Activated naive CD4-positive, alpha-beta T cell treated with anti-CD3 and anti-CD28 coated beads, Interleukin-2, amount 50 U/mL, for 24 hours (primary cell): ENCODE measurements around the gene GPR135.
"Not testable (repeated sequence)": the region's sequence is repeated elsewhere in the genome, so short reads cannot be mapped to it uniquely, and the experiment has no call there.

Source experiments
- H3K27ac Mint-ChIP-seq: one replicate; pipeline ENCODE4 v1.8.0; 2021; ENCODE audit warnings: mild to moderate bottlenecking, mixed read lengths
- H3K27me3 Mint-ChIP-seq: one replicate; pipeline ENCODE4 v1.8.0; 2021; ENCODE audit warnings: mixed read lengths
- H3K36me3 Mint-ChIP-seq: one replicate; pipeline ENCODE4 v1.8.0; 2021; ENCODE audit warnings: mixed read lengths
- H3K4me1 Mint-ChIP-seq: one replicate; pipeline ENCODE4 v1.8.0; 2021; ENCODE audit warnings: mixed read lengths
- H3K4me3 Mint-ChIP-seq: one replicate; pipeline ENCODE4 v1.8.0; 2021; ENCODE audit warnings: mild to moderate bottlenecking, mixed read lengths
- H3K9me3 Mint-ChIP-seq: one replicate; pipeline ENCODE4 v1.8.0; 2021; ENCODE audit warnings: mixed read lengths

GPR135 gene

GRCh38 chr14:59450716-59451115 lies 14.5 kb downstream of the GPR135 start:
- Mint-ChIP-seq H3K4me1 (no peaks in the 10 kb centered on the region), H3K9me3 (no peaks in the 10 kb centered on the region), H3K4me3 (no peak overlapping the region), H3K27me3 (no peaks in the 10 kb centered on the region), H3K36me3 (peaks cover 13% of the 10 kb centered on the region), H3K27ac (no peak overlapping the region)

- H3K4me3 Mint-ChIP-seq, H3K27me3 Mint-ChIP-seq, H3K4me1 Mint-ChIP-seq, H3K36me3 Mint-ChIP-seq, H3K9me3 Mint-ChIP-seq, H3K27ac Mint-ChIP-seq: not testable (repeated sequence)
Observed at GRCh38 chr14:59448673-59449072, 16.5 kb downstream of the GPR135 start.

GRCh38 chr14:59439256-59439965 lies 25.8 kb downstream of the GPR135 start:
- Mint-ChIP-seq H3K9me3 (no peaks in the 10 kb centered on the region), H3K4me3 (no peak overlapping the region), H3K4me1 (no peaks in the 10 kb centered on the region), H3K27me3 (no peaks in the 10 kb centered on the region), H3K36me3 (no peaks in the 10 kb centered on the region), H3K27ac (no peak overlapping the region)

- H3K9me3 Mint-ChIP-seq, result no peaks in the 10 kb centered on the region
- no peaks in the 10 kb centered on the region for H3K36me3 Mint-ChIP-seq
- H3K27me3 Mint-ChIP-seq, result no peaks in the 10 kb centered on the region
- no peak overlapping the region for H3K4me3 Mint-ChIP-seq
- no peaks in the 10 kb centered on the region for H3K4me1 Mint-ChIP-seq
- no peak overlapping the region for H3K27ac Mint-ChIP-seq
Observed at GRCh38 chr14:59438195-59438647, 27.0 kb downstream of the GPR135 start.

GRCh38 chr14:59435987-59436386 lies 29.2 kb downstream of the GPR135 start:
- Mint-ChIP-seq H3K27me3 (no peaks in the 10 kb centered on the region), H3K4me1 (no peaks in the 10 kb centered on the region), H3K36me3 (no peaks in the 10 kb centered on the region), H3K27ac (no peak overlapping the region), H3K9me3 (no peaks in the 10 kb centered on the region), H3K4me3 (no peak overlapping the region)

- Mint-ChIP-seq H3K4me1 (no peaks in the 10 kb centered on the region), H3K9me3 (no peaks in the 10 kb centered on the region), H3K27me3 (no peaks in the 10 kb centered on the region), H3K36me3 (no peaks in the 10 kb centered on the region), H3K4me3 (no peak overlapping the region), H3K27ac (no peak overlapping the region)
Observed at GRCh38 chr14:59435101-59435500, 30.1 kb downstream of the GPR135 start.

- Mint-ChIP-seq H3K4me3 (no peak overlapping the region), H3K36me3 (no peaks in the 10 kb centered on the region), H3K27ac (no peak overlapping the region), H3K4me1 (no peaks in the 10 kb centered on the region), H3K9me3 (no peaks in the 10 kb centered on the region), H3K27me3 (peaks cover 1% of the 10 kb centered on the region)
Observed at GRCh38 chr14:59429790-59430189, 35.4 kb downstream of the GPR135 start.

- Mint-ChIP-seq H3K4me3 (no peak overlapping the region), H3K27ac (no peak overlapping the region), H3K4me1 (no peaks in the 10 kb centered on the region), H3K9me3 (no peaks in the 10 kb centered on the region), H3K36me3 (no peaks in the 10 kb centered on the region), H3K27me3 (peaks cover 1% of the 10 kb centered on the region)
Observed at GRCh38 chr14:59428581-59429012, 36.6 kb downstream of the GPR135 start.

GRCh38 chr14:59427653-59428580 lies 37.3 kb downstream of the GPR135 start:
- H3K4me1 Mint-ChIP-seq, result no peaks in the 10 kb centered on the region
- H3K9me3 Mint-ChIP-seq, result no peaks in the 10 kb centered on the region
- H3K27ac Mint-ChIP-seq, result no peak overlapping the region
- no peak overlapping the region for H3K4me3 Mint-ChIP-seq
- H3K36me3 Mint-ChIP-seq, result no peaks in the 10 kb centered on the region
- peaks cover 1% of the 10 kb centered on the region for H3K27me3 Mint-ChIP-seq

GRCh38 chr14:59425322-59425935 lies 39.8 kb downstream of the GPR135 start:
- H3K9me3 Mint-ChIP-seq, result no peaks in the 10 kb centered on the region
- no peak overlapping the region for H3K27ac Mint-ChIP-seq
- no peaks in the 10 kb centered on the region for H3K4me1 Mint-ChIP-seq
- H3K27me3 Mint-ChIP-seq, result peaks cover 1% of the 10 kb centered on the region
- H3K4me3 Mint-ChIP-seq, result no peak overlapping the region
- no peaks in the 10 kb centered on the region for H3K36me3 Mint-ChIP-seq

GRCh38 chr14:59424341-59425071 lies 40.7 kb downstream of the GPR135 start:
- H3K4me1 Mint-ChIP-seq, result no peaks in the 10 kb centered on the region
- H3K27me3 Mint-ChIP-seq, result peaks cover 1% of the 10 kb centered on the region
- H3K4me3 Mint-ChIP-seq, result no peak overlapping the region
- no peaks in the 10 kb centered on the region for H3K36me3 Mint-ChIP-seq
- H3K9me3 Mint-ChIP-seq, result no peaks in the 10 kb centered on the region
- no peak overlapping the region for H3K27ac Mint-ChIP-seq

- Mint-ChIP-seq H3K4me3 (no peak overlapping the region), H3K36me3 (no peaks in the 10 kb centered on the region), H3K27me3 (peaks cover 1% of the 10 kb centered on the region), H3K4me1 (no peaks in the 10 kb centered on the region), H3K27ac (no peak overlapping the region), H3K9me3 (no peaks in the 10 kb centered on the region)
Observed at GRCh38 chr14:59422069-59422881, 42.9 kb downstream of the GPR135 start.

GRCh38 chr14:59419303-59419702 lies 45.9 kb downstream of the GPR135 start:
- Mint-ChIP-seq H3K27ac (no peak overlapping the region), H3K36me3 (no peaks in the 10 kb centered on the region), H3K27me3 (no peaks in the 10 kb centered on the region), H3K4me1 (no peaks in the 10 kb centered on the region), H3K9me3 (no peaks in the 10 kb centered on the region), H3K4me3 (no peak overlapping the region)

- no peaks in the 10 kb centered on the region for H3K9me3 Mint-ChIP-seq
- H3K36me3 Mint-ChIP-seq, result no peaks in the 10 kb centered on the region
- H3K4me1 Mint-ChIP-seq, result no peaks in the 10 kb centered on the region
- H3K4me3 Mint-ChIP-seq, result no peak overlapping the region
- no peak overlapping the region for H3K27ac Mint-ChIP-seq
- H3K27me3 Mint-ChIP-seq, result no peaks in the 10 kb centered on the region
Observed at GRCh38 chr14:59417311-59417710, 47.9 kb downstream of the GPR135 start.
